ENCODE measurements around the gene HLCS. TPM values are rescaled to one million over a fixed set of nuclear protein-coding genes. Genes with fewer than 3 reads are reported as not detected.

HLCS gene
- total and polyA plus RNA-seq, 2 donors (not counting 1 experiment from before 2014, with no cell fraction given), result 23.1 to 40.0 TPM

DNA sequence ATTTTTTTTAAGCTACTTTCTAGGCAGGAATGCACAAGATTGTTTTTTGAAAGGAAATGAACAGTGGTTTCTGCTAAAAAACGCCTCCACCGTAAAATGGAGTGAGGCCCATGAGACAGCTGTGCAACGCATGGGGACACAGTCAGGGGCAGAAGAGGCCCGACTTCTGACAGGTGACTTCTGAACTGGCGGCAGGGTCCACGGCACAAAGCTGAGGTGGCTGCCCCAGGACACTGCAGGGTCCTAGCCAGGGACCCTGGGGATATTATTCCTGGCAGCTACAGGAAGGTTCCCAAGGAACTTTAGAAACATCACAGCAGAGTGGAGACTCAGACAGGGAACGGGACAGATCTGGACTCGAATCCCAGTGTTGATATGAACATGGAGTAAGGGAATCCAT lies 192.5 kb downstream of the HLCS start:
- Histone ChIP-seq H2AFZ (ENCODE audit: low read length) (no peak overlapping the region), H3K36me3 (ENCODE audit: control insufficient read depth, insufficient read depth, low read length) (no peaks in the 10 kb centered on the region), H3K4me3 (replicated peaks in 1 of 4; ENCODE audit: control extremely low read depth in 1 of 4, insufficient read depth in 1 of 4, low read depth in 3 of 4, low read length in 4 of 4) (no peak overlapping the region), H3K79me2 (ENCODE audit: control insufficient read depth, insufficient read depth, low read length) (no peaks in the 10 kb centered on the region), H3K4me1 (ENCODE audit: control insufficient read depth, extremely low read depth, insufficient read depth, low read length) (no peaks in the 10 kb centered on the region), H3K27ac (ENCODE audit: insufficient read depth, low read length) (no peak overlapping the region), H3K9ac (ENCODE audit: insufficient read depth, low read length) (no peak overlapping the region), H3K9me3 (ENCODE audit: control insufficient read depth, insufficient read depth, low read depth, low read length) (no peaks in the 10 kb centered on the region), H3K27me3 (ENCODE audit: control insufficient read depth, insufficient read depth, low read length) (no peaks in the 10 kb centered on the region), H3K4me2 (ENCODE audit: extremely low read depth, insufficient read depth, low read length) (no peak overlapping the region), H4K20me1 (ENCODE audit: control insufficient read depth, extremely low read depth, insufficient read depth, low read length) (no peaks in the 10 kb centered on the region)
- no peak for DNase-seq (ENCODE audit: low read depth in 2 of 2)
- no peak for TF ChIP-seq EZH2 (IDR thresholded peaks at IDR 0.05; ENCODE audit: low read length, missing control alignments)
- TF ChIP-seq, protein P1, sequence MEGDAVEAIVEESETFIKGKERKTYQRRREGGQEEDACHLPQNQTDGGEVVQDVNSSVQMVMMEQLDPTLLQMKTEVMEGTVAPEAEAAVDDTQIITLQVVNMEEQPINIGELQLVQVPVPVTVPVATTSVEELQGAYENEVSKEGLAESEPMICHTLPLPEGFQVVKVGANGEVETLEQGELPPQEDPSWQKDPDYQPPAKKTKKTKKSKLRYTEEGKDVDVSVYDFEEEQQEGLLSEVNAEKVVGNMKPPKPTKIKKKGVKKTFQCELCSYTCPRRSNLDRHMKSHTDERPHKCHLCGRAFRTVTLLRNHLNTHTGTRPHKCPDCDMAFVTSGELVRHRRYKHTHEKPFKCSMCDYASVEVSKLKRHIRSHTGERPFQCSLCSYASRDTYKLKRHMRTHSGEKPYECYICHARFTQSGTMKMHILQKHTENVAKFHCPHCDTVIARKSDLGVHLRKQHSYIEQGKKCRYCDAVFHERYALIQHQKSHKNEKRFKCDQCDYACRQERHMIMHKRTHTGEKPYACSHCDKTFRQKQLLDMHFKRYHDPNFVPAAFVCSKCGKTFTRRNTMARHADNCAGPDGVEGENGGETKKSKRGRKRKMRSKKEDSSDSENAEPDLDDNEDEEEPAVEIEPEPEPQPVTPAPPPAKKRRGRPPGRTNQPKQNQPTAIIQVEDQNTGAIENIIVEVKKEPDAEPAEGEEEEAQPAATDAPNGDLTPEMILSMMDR (conservative IDR thresholded peaks at IDR 0.05 in 1 of 2, IDR thresholded peaks at IDR 0.05 in 1 of 2; ENCODE audit: low read depth in 1 of 2, low read length in 2 of 2), result no peak

DNA sequence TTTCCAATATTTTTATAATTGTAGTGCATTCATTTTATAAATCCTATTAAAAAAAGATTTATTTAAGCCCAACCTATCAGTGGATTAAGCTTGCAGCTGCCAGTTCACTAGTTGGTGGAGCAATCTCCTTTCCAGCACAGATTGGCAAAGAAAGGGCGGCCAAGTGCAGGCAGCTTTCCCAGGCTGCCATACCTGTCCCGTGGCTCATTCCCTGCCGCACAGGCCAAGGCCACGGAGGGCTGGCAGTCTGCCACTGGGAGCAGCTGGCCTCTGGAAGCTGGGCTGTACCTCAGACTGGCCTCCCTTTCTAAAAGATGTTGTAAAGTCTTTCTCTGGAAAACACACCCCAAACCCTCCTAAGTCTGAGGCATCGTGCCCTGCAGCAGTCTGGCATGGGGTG lies 193.4 kb downstream of the HLCS start:
- H3K4me2 ChIP-seq (ENCODE audit: extremely low read depth, insufficient read depth, low read length), result no peak overlapping the region
- no peaks in the 10 kb centered on the region for H4K20me1 ChIP-seq (ENCODE audit: control insufficient read depth, extremely low read depth, insufficient read depth, low read length)
- H3K9me3 ChIP-seq (ENCODE audit: control insufficient read depth, insufficient read depth, low read depth, low read length), result no peaks in the 10 kb centered on the region
- H3K36me3 ChIP-seq (ENCODE audit: control insufficient read depth, insufficient read depth, low read length), result no peaks in the 10 kb centered on the region
- no peak overlapping the region for H3K9ac ChIP-seq (ENCODE audit: insufficient read depth, low read length)
- H3K79me2 ChIP-seq (ENCODE audit: control insufficient read depth, insufficient read depth, low read length), result no peaks in the 10 kb centered on the region
- TF ChIP-seq, protein P1 (conservative IDR thresholded peaks at IDR 0.05 in 1 of 2, IDR thresholded peaks at IDR 0.05 in 1 of 2; ENCODE audit: low read depth in 1 of 2, low read length in 2 of 2), result no peak
- TF ChIP-seq EZH2 (IDR thresholded peaks at IDR 0.05; ENCODE audit: low read length, missing control alignments), result no peak
- peak; percentile 86 to 90 for DNase-seq (ENCODE audit: low read depth in 2 of 2)
- no peaks in the 10 kb centered on the region for H3K4me1 ChIP-seq (ENCODE audit: control insufficient read depth, extremely low read depth, insufficient read depth, low read length)
- H3K27me3 ChIP-seq (ENCODE audit: control insufficient read depth, insufficient read depth, low read length), result no peaks in the 10 kb centered on the region
- H2AFZ ChIP-seq (ENCODE audit: low read length), result no peak overlapping the region
- no peak overlapping the region for H3K4me3 ChIP-seq (replicated peaks in 1 of 4; ENCODE audit: control extremely low read depth in 1 of 4, insufficient read depth in 1 of 4, low read depth in 3 of 4, low read length in 4 of 4)
- H3K27ac ChIP-seq (ENCODE audit: insufficient read depth, low read length), result no peak overlapping the region

DNA sequence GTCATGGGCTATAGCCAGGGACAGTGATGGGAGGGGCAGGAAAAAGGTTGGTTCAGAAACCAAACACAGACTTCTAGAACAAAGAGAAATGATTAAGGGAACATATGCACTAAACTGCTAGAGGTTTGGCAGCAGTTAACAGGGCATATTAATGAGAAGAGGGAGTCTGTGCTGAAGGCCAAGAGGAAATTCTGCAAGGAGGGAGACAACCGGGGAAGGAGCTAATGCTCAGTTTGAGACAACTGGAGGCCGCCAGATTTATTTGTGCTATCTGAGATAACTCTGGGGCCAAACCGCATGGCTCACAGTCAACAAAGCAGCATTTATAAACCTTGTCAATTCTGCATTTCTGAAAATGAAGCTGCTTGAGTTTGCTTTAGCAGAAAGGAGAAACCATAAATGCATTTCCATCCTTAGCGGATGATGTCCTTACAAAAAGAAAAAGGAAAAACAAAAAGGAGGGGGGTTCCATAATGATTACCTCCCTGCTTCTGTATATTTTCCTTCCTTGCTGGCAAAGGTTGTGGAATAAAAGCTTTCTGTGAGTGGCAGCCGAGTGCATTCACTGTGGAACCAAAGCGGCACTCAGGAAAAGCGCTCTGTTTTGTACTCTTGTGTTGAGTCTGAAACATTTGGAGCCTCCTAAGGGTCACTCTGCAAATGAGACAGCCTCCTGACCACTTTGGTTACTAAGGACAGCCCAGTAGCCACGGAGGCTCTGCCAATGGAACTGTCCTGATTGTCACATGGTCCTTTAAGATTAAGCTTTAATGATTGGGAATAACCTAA lies 197.2 kb downstream of the HLCS start:
- DNase-seq (ENCODE audit: low read depth in 2 of 2), result peak; percentile 60 to 96
- H4K20me1 ChIP-seq (ENCODE audit: control insufficient read depth, extremely low read depth, insufficient read depth, low read length), result no peaks in the 10 kb centered on the region
- H3K36me3 ChIP-seq (ENCODE audit: control insufficient read depth, insufficient read depth, low read length), result no peaks in the 10 kb centered on the region
- no peaks in the 10 kb centered on the region for H3K79me2 ChIP-seq (ENCODE audit: control insufficient read depth, insufficient read depth, low read length)
- TF ChIP-seq, protein P1 (conservative IDR thresholded peaks at IDR 0.05 in 1 of 2, IDR thresholded peaks at IDR 0.05 in 1 of 2; ENCODE audit: low read depth in 1 of 2, low read length in 2 of 2), result no peak
- no peak for TF ChIP-seq EZH2 (IDR thresholded peaks at IDR 0.05; ENCODE audit: low read length, missing control alignments)
- H3K9me3 ChIP-seq (ENCODE audit: control insufficient read depth, insufficient read depth, low read depth, low read length), result no peaks in the 10 kb centered on the region
- H3K27ac ChIP-seq (ENCODE audit: insufficient read depth, low read length), result no peak overlapping the region
- no peaks in the 10 kb centered on the region for H3K4me1 ChIP-seq (ENCODE audit: control insufficient read depth, extremely low read depth, insufficient read depth, low read length)
- no peak overlapping the region for H3K4me3 ChIP-seq (replicated peaks in 1 of 4; ENCODE audit: control extremely low read depth in 1 of 4, insufficient read depth in 1 of 4, low read depth in 3 of 4, low read length in 4 of 4)
- H3K9ac ChIP-seq (ENCODE audit: insufficient read depth, low read length), result no peak overlapping the region
- no peaks in the 10 kb centered on the region for H3K27me3 ChIP-seq (ENCODE audit: control insufficient read depth, insufficient read depth, low read length)
- no peak overlapping the region for H2AFZ ChIP-seq (ENCODE audit: low read length)
- peak overlapping the region; percentile 52 for H3K4me2 ChIP-seq (ENCODE audit: extremely low read depth, insufficient read depth, low read length)
